Gastrocnemius medialis (tissue), 4 donors: ENCODE data around the gene MLF1. TPM values are rescaled to one million over a fixed set of nuclear protein-coding genes. Genes with fewer than 3 reads are reported as not detected.

Source experiments
- ATAC-seq, 2 donors: fragments of 150-250 bp; one replicate each; pipeline ENCODE4 v1.9.1; 2016
- DNase-seq, 2 donors: peaks; one replicate each; pipeline ENCODE4 v3.0.0-alpha.2; 2019
- H3K27ac ChIP-seq, 4 donors: fragments of 200-600 bp; sonication (generic); 1 replicate in 1 of 4; 2 replicates in 3 of 4; pipeline ENCODE4 v1.5.1; 2016 to 2018; ENCODE audit warnings: mild to moderate bottlenecking in 2 of 4, moderate library complexity in 1 of 4
- H3K27me3 ChIP-seq, 3 donors: fragments of 200-600 bp; sonication (generic) in 2 of 3; 1 replicate in 1 of 3; 2 replicates in 2 of 3; pipeline versions ENCODE4 v1.5.1 to v1.6.0; 2016 to 2019; ENCODE audit warnings: mild to moderate bottlenecking in 1 of 3, moderate library complexity in 1 of 3
- H3K36me3 ChIP-seq, 2 donors: fragments of 200-600 bp; sonication (generic) in 1 of 2; one replicate each; pipeline ENCODE4 v1.5.1; 2017 to 2018
- H3K4me1 ChIP-seq, 2 donors: fragments of 200-600 bp; sonication (generic) in 1 of 2; one replicate each; pipeline ENCODE4 v1.5.1; 2016 to 2017; ENCODE audit warnings: mild to moderate bottlenecking in 2 of 2
- H3K4me3 ChIP-seq, 4 donors: fragments of 200-600 bp; sonication (generic) in 3 of 4; 1 replicate in 1 of 4; 2 replicates in 3 of 4; pipeline ENCODE4 v1.5.1; 2016 to 2019; ENCODE audit warnings: mild to moderate bottlenecking in 2 of 4
- H3K9me3 ChIP-seq, 3 donors: fragments of 200-600 bp; sonication (generic) in 2 of 3; 1 replicate in 1 of 3; 2 replicates in 2 of 3; pipeline ENCODE4 v1.5.1; 2016 to 2019
- POLR2A ChIP-seq, 2 donors: fragments of 450-650 bp; IDR thresholded peaks; one replicate each; pipeline ENCODE4 v1.6.1; 2017; ENCODE audit warnings: antibody characterized with exemption in 2 of 2, mild to moderate bottlenecking in 2 of 2, moderate library complexity in 2 of 2
- in situ Hi-C, 4 donors: fragments of 200-750 bp; cut with MboI; loops; one replicate each; pipeline versions ENCODE4 v1.15.0 to v1.8.0; 2017; ENCODE audit warnings: low sequenced_read_pairs in 4 of 4
- intact Hi-C: fragments of 100-400 bp; cut with DNase I; formaldehyde crosslinking; loops from one replicate; pipeline ENCODE4 v1.15.1; 2023; ENCODE audit warnings: low total_unique reads
- total RNA-seq, 4 donors: library from RNA; depleted of rRNA; stranded (reverse); fragments of >200 nt; gene quantifications; one replicate each; pipeline versions ENCODE4 v1.1.0 to v1.2.3, GENCODE V29; 2016
- TF ChIP-seq, protein P1 (sequence below), 5 experiments: fragments of 450-650 bp in 3 of 5; fragments of 200-600 bp in 2 of 5; sonication (generic) in 2 of 5; IDR thresholded peaks in 4 of 5; conservative IDR thresholded peaks in 1 of 5; 1 replicate in 4 of 5; 2 replicates in 1 of 5; pipeline ENCODE4 v1.5.1; 2016 to 2019; ENCODE audit warnings: antibody characterized with exemption in 5 of 5, mild to moderate bottlenecking in 3 of 5, moderate library complexity in 3 of 5

Gene MLF1
- total RNA-seq, 4 donors from 2014 or later, result 18.4 to 40.8 (median 24.0) TPM

- Histone ChIP-seq H3K4me1 (no peaks in the 10 kb centered on the region), H3K27ac (no peak overlapping the region), H3K9me3 (no peaks in the 10 kb centered on the region), H3K27me3 (no peaks in the 10 kb centered on the region), H3K4me3 (no peak overlapping the region), H3K36me3 (no peaks in the 10 kb centered on the region)
- no peak for DNase-seq
- intact Hi-C loops (loop anchor here (5.0 kb wide), 1 partner anchor 915 kb away; no protein-coding TSS in a partner anchor), in situ Hi-C loops (loop anchor here in 2 of 4 donors (25.0 kb wide), 1 partner anchor 920 kb away; no protein-coding TSS in a partner anchor)
- TF ChIP-seq POLR2A (IDR thresholded peaks at IDR 0.05), result no peak
- TF ChIP-seq, protein P1, sequence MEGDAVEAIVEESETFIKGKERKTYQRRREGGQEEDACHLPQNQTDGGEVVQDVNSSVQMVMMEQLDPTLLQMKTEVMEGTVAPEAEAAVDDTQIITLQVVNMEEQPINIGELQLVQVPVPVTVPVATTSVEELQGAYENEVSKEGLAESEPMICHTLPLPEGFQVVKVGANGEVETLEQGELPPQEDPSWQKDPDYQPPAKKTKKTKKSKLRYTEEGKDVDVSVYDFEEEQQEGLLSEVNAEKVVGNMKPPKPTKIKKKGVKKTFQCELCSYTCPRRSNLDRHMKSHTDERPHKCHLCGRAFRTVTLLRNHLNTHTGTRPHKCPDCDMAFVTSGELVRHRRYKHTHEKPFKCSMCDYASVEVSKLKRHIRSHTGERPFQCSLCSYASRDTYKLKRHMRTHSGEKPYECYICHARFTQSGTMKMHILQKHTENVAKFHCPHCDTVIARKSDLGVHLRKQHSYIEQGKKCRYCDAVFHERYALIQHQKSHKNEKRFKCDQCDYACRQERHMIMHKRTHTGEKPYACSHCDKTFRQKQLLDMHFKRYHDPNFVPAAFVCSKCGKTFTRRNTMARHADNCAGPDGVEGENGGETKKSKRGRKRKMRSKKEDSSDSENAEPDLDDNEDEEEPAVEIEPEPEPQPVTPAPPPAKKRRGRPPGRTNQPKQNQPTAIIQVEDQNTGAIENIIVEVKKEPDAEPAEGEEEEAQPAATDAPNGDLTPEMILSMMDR (IDR thresholded peaks at IDR 0.05 in 4 of 5, conservative IDR thresholded peaks at IDR 0.05 in 1 of 5), result peak in 4 of 5 experiments; percentile 11 to 42 (median 24)
- peak in 1 of 2 donors; percentile 33 for ATAC-seq
Observed at GRCh38 chr3:158532099-158532734, 38.8 kb upstream of the MLF1 start.

DNA sequence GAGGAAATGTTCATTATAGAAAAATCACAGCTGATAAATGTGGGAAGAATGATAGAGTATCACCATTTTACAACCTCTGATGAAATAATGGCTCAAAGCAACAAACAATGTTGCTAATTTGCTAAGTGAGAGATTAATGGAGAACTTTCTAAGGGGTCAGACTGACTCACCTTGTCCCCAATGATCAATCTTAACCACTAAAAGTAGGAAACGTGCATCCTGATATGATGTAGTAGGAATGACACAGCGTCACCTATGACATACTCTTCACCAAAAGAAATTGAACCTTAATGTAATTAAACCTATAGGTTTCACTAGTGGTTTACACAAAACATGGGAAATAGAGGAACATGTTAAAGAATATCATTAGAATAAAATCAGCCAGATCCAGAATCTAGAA lies 35.1 kb upstream of the MLF1 start:
- in situ Hi-C loops, result loop anchor here in 2 of 4 donors (25.0 kb wide), 1 partner anchor 924 kb away; no protein-coding TSS in a partner anchor
- intact Hi-C loops, result loop anchor here (5.0 kb wide), 1 partner anchor 106 kb away; the partner anchor contains the start of gene GFM1
- TF ChIP-seq, protein P1 (IDR thresholded peaks at IDR 0.05 in 4 of 5, conservative IDR thresholded peaks at IDR 0.05 in 1 of 5), result no peak
- no peak for TF ChIP-seq POLR2A (IDR thresholded peaks at IDR 0.05)
- ATAC-seq (no peak), DNase-seq (no peak)
- H3K27me3 ChIP-seq, result no peaks in the 10 kb centered on the region
- H3K36me3 ChIP-seq, result no peaks in the 10 kb centered on the region
- H3K27ac ChIP-seq, result no peak overlapping the region
- no peaks in the 10 kb centered on the region for H3K4me1 ChIP-seq
- H3K4me3 ChIP-seq, result no peak overlapping the region
- no peaks in the 10 kb centered on the region for H3K9me3 ChIP-seq

- ATAC-seq (no peak), DNase-seq (no peak)
Observed at GRCh38 chr3:158539414-158540014, 31.5 kb upstream of the MLF1 start.

GRCh38 chr3:158540066-158540465 lies 30.9 kb upstream of the MLF1 start:
- no peak for DNase-seq
- no peaks in the 10 kb centered on the region for H3K4me1 ChIP-seq
- ATAC-seq, result no peak
- no peak overlapping the region for H3K4me3 ChIP-seq
- TF ChIP-seq, protein P1 (IDR thresholded peaks at IDR 0.05 in 4 of 5, conservative IDR thresholded peaks at IDR 0.05 in 1 of 5), result no peak
- TF ChIP-seq POLR2A (IDR thresholded peaks at IDR 0.05), result no peak
- no peaks in the 10 kb centered on the region for H3K9me3 ChIP-seq
- intact Hi-C loops (no loop called here), in situ Hi-C loops (loop anchor here in 2 of 4 donors (25.0 kb wide), 1 partner anchor 928 kb away; no protein-coding TSS in a partner anchor)
- no peaks in the 10 kb centered on the region for H3K36me3 ChIP-seq
- H3K27ac ChIP-seq, result no peak overlapping the region
- H3K27me3 ChIP-seq, result no peaks in the 10 kb centered on the region

More at GRCh38 chr3:158539414-158540014, 31.5 kb upstream of the MLF1 start:
- H3K4me3 ChIP-seq, result no peak overlapping the region
- in situ Hi-C loops, result loop anchor here in 2 of 4 donors (25.0 kb wide), 1 partner anchor 927 kb away; no protein-coding TSS in a partner anchor
- no peaks in the 10 kb centered on the region for H3K36me3 ChIP-seq
- H3K9me3 ChIP-seq, result no peaks in the 10 kb centered on the region
- intact Hi-C loops, result loop anchor here (2.0 to 5.0 kb wide), 2 partner anchors 33 to 103 kb away; partner anchors contain the start of gene GFM1
- H3K27ac ChIP-seq, result no peak overlapping the region
- no peaks in the 10 kb centered on the region for H3K4me1 ChIP-seq
- no peaks in the 10 kb centered on the region for H3K27me3 ChIP-seq
- TF ChIP-seq, protein P1 (IDR thresholded peaks at IDR 0.05 in 4 of 5, conservative IDR thresholded peaks at IDR 0.05 in 1 of 5), result peak; percentile 21 to 56 (median 36)
- no peak for TF ChIP-seq POLR2A (IDR thresholded peaks at IDR 0.05)
